DOHH2 (cell line): ENCODE measurements around the gene UTS2R.

Experiments used
- EZH2phosphoT487 ChIP-seq: fragments of 200-600 bp; sonication (generic); IDR thresholded peaks from 2 replicates; pipeline ENCODE4 v1.6.1; 2017; ENCODE audit warnings: borderline replicate concordance, mild to moderate bottlenecking, antibody characterized with exemption, low read length, moderate library complexity, mixed read lengths
- TF ChIP-seq, protein P1 (sequence below): fragments of 200-600 bp; sonication (generic); IDR thresholded peaks from one replicate; pipeline ENCODE4 v1.5.1; 2014; ENCODE audit warnings: antibody characterized with exemption, mild to moderate bottlenecking, low read depth, low read length; ENCODE audit not compliant: poor library complexity, severe bottlenecking

DNA sequence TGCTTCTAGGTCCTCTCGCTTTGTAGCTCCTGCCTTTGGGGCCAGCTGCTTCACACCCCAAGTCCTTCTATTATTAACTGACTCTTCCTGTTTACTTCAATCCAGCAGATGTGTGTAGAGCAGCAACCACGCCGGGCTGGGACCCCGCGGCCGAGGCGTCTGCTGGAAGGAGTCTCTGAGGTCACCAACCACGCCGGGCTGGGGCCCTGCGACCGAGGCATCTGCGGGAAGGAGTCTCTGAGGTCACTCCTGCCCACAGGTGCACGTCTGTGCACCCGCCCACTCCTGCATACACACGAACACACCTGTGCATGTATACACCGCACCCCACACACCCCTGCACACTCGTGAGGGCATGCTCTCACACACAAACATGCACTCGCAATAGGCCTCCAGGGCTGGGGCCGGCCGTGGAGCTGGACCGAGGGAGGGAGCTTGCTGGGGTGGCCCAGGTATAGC, 20.3 kb upstream of the UTS2R start:
- TF ChIP-seq, protein P1, sequence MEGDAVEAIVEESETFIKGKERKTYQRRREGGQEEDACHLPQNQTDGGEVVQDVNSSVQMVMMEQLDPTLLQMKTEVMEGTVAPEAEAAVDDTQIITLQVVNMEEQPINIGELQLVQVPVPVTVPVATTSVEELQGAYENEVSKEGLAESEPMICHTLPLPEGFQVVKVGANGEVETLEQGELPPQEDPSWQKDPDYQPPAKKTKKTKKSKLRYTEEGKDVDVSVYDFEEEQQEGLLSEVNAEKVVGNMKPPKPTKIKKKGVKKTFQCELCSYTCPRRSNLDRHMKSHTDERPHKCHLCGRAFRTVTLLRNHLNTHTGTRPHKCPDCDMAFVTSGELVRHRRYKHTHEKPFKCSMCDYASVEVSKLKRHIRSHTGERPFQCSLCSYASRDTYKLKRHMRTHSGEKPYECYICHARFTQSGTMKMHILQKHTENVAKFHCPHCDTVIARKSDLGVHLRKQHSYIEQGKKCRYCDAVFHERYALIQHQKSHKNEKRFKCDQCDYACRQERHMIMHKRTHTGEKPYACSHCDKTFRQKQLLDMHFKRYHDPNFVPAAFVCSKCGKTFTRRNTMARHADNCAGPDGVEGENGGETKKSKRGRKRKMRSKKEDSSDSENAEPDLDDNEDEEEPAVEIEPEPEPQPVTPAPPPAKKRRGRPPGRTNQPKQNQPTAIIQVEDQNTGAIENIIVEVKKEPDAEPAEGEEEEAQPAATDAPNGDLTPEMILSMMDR, result no peak
- TF ChIP-seq EZH2phosphoT487, result no peak
